Chondrocyte (in vitro differentiated cells): ENCODE data around the gene SCYGR6. TPM values are rescaled to one million over a fixed set of nuclear protein-coding genes. Genes with fewer than 3 reads are reported as not detected.
A peak's percentile ranks its signal among the peaks of the same experiment; 100 is the strongest.

Source experiments
- DNase-seq: peaks from one replicate; pipeline ENCODE4 v3.0.0; 2021; ENCODE audit warnings: mixed read lengths, low spot score
- H3K27ac Mint-ChIP-seq: one replicate; pipeline ENCODE4 v1.8.0; 2021; ENCODE audit warnings: mild to moderate bottlenecking, moderate library complexity, mixed read lengths; ENCODE audit not compliant: unreplicated experiment
- H3K27me3 Mint-ChIP-seq: 2 replicates; pipeline ENCODE4 v1.8.0; 2021; ENCODE audit warnings: low read depth, mixed read lengths
- H3K36me3 Mint-ChIP-seq: 2 replicates; pipeline ENCODE4 v1.8.0; 2021; ENCODE audit warnings: low read depth, mixed read lengths
- H3K4me1 Mint-ChIP-seq: 2 replicates; pipeline ENCODE4 v1.8.0; 2021; ENCODE audit warnings: low read depth, mild to moderate bottlenecking, mixed read lengths
- H3K4me3 Mint-ChIP-seq: one replicate; pipeline ENCODE4 v1.8.0; 2021; ENCODE audit warnings: mild to moderate bottlenecking, moderate library complexity, mixed read lengths; ENCODE audit not compliant: unreplicated experiment
- H3K9me3 Mint-ChIP-seq: 2 replicates; pipeline ENCODE4 v1.8.0; 2021; ENCODE audit warnings: low read depth, mixed read lengths
- total RNA-seq: library from RNA; stranded (reverse); gene quantifications from 3 replicates; pipeline ENCODE4 v1.2.1, GENCODE V29; 2021
- TF ChIP-seq, protein P1 (sequence below): fragments of 200-600 bp; sonication (generic); IDR thresholded peaks from 2 replicates; pipeline ENCODE4 v1.5.0; 2021; ENCODE audit warnings: antibody characterized with exemption, mild to moderate bottlenecking, moderate library complexity

SCYGR6 gene
- total RNA-seq, 1 donor from 2014 or later, result not detected

DNA sequence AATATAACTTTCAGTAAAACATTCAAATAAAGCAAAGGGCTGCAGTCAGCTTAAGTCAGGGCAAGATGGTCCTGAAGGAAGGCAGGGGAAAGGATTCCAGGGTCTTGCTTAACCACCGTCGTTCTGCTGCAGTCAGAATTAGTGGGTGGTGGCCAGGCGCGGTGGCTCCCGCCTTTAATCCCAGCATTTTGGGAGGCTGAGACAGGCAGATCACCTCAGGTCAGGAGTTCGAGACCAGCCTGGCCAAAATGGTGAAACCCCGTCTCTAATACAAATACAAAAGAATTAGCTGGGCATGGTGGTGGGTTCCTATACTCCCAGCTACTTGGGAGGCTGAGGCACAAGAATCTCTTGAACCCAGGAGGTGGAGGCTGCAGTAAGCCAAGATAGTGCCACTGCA is 13.6 kb downstream of the SCYGR6 start:
- DNase-seq, result no peak
- Mint-ChIP-seq H3K9me3 (no peaks in the 10 kb centered on the region), H3K4me1 (no peaks in the 10 kb centered on the region), H3K4me3 (no peak overlapping the region), H3K27me3 (peaks cover 15% of the 10 kb centered on the region), H3K36me3 (no peaks in the 10 kb centered on the region), H3K27ac (no peak overlapping the region)
- TF ChIP-seq, protein P1, sequence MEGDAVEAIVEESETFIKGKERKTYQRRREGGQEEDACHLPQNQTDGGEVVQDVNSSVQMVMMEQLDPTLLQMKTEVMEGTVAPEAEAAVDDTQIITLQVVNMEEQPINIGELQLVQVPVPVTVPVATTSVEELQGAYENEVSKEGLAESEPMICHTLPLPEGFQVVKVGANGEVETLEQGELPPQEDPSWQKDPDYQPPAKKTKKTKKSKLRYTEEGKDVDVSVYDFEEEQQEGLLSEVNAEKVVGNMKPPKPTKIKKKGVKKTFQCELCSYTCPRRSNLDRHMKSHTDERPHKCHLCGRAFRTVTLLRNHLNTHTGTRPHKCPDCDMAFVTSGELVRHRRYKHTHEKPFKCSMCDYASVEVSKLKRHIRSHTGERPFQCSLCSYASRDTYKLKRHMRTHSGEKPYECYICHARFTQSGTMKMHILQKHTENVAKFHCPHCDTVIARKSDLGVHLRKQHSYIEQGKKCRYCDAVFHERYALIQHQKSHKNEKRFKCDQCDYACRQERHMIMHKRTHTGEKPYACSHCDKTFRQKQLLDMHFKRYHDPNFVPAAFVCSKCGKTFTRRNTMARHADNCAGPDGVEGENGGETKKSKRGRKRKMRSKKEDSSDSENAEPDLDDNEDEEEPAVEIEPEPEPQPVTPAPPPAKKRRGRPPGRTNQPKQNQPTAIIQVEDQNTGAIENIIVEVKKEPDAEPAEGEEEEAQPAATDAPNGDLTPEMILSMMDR, result no peak

GRCh38 chr2:227707390-227707789 is 17.2 kb downstream of the SCYGR6 start:
- Mint-ChIP-seq H3K27me3 (peaks cover 10% of the 10 kb centered on the region), H3K4me1 (peaks cover 6% of the 10 kb centered on the region), H3K9me3 (no peaks in the 10 kb centered on the region), H3K27ac (no peak overlapping the region), H3K36me3 (no peaks in the 10 kb centered on the region), H3K4me3 (no peak overlapping the region)
- TF ChIP-seq, protein P1, result no peak
- no peak for DNase-seq

- Mint-ChIP-seq H3K4me3 (no peak overlapping the region), H3K4me1 (peaks cover 6% of the 10 kb centered on the region), H3K36me3 (no peaks in the 10 kb centered on the region), H3K27ac (no peak overlapping the region), H3K9me3 (no peaks in the 10 kb centered on the region), H3K27me3 (peaks cover 8% of the 10 kb centered on the region)
- DNase-seq, result no peak
- TF ChIP-seq, protein P1, result no peak
Observed at GRCh38 chr2:227706859-227707258, 17.7 kb downstream of the SCYGR6 start.

DNA sequence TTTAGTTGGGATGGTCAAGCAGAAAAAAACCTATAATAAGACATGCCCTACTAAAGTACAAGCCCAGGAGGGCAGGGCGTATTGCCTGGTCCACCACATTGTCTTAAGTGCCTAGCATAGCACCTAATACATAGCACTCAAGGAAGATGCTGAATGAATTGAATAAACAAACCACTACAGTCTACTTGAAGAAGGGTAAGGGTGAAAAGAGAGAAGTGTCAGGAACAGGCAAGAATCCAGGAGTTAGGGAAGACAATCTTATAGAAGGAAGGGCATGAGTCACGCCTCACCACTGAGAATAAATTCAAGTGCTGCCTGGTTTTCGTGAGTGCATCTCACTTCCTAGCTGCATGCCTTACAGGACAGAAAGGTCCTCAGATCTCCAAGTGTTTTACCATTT is 20.6 kb downstream of the SCYGR6 start:
- Mint-ChIP-seq H3K4me1 (peaks cover 6% of the 10 kb centered on the region), H3K27ac (peak overlapping the region; percentile 1), H3K9me3 (no peaks in the 10 kb centered on the region), H3K4me3 (no peak overlapping the region), H3K36me3 (no peaks in the 10 kb centered on the region), H3K27me3 (peaks cover 4% of the 10 kb centered on the region)
- no peak for DNase-seq
- TF ChIP-seq, protein P1, result no peak

- Mint-ChIP-seq H3K4me3 (no peak overlapping the region), H3K4me1 (peaks cover 6% of the 10 kb centered on the region)
- no peak for DNase-seq
Observed at GRCh38 chr2:227703280-227703732, 21.3 kb downstream of the SCYGR6 start.

More at GRCh38 chr2:227703280-227703732, 21.3 kb downstream of the SCYGR6 start:
- Mint-ChIP-seq H3K27ac (no peak overlapping the region), H3K9me3 (no peaks in the 10 kb centered on the region), H3K36me3 (no peaks in the 10 kb centered on the region), H3K27me3 (peaks cover 2% of the 10 kb centered on the region)
- TF ChIP-seq, protein P1, result no peak
